ENCODE data around the gene HSPA4L.

GRCh38 chr4:127843704-127844600 is 61.8 kb downstream of the HSPA4L start:
- TF ChIP-seq, protein P1, sequence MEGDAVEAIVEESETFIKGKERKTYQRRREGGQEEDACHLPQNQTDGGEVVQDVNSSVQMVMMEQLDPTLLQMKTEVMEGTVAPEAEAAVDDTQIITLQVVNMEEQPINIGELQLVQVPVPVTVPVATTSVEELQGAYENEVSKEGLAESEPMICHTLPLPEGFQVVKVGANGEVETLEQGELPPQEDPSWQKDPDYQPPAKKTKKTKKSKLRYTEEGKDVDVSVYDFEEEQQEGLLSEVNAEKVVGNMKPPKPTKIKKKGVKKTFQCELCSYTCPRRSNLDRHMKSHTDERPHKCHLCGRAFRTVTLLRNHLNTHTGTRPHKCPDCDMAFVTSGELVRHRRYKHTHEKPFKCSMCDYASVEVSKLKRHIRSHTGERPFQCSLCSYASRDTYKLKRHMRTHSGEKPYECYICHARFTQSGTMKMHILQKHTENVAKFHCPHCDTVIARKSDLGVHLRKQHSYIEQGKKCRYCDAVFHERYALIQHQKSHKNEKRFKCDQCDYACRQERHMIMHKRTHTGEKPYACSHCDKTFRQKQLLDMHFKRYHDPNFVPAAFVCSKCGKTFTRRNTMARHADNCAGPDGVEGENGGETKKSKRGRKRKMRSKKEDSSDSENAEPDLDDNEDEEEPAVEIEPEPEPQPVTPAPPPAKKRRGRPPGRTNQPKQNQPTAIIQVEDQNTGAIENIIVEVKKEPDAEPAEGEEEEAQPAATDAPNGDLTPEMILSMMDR (IDR thresholded peaks at IDR 0.05): no peak
- TF ChIP-seq POLR2A (IDR thresholded peaks at IDR 0.05): no peak

Measured in right lobe of liver (tissue), 4 donors.